Fibroblast of skin of scalp (primary cell): ENCODE measurements around the gene ARFGEF2.
"Not testable (repeated sequence)": the region's sequence is repeated elsewhere in the genome, so short reads cannot be mapped to it uniquely, and the experiment has no call there.

Experiments used
- DNase-seq: peaks from one replicate; pipeline ENCODE4 v3.0.0-alpha.2; 2013

Gene ARFGEF2

DNA sequence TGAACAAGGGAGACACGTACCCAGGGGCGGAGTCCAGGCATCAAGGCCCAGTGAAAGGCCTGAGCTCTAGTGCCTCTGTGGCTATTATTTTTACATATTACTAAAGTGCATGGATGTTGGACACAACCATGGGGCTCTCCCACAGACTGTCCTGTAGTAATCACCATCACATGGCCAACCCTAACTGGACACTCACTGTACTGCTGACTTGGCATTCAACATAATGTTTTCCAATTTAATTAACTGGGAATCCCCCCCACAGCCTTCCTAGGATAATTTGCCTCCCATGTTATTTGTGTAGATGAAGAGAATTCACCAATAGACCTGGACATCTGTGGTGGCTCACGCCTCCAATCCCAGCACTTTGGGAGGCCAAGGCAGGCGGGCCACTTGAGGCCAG is 34.5 kb downstream of the ARFGEF2 start:
- no peak for DNase-seq

GRCh38 chr20:48957053-48957481 is 35.6 kb downstream of the ARFGEF2 start:
- DNase-seq: no peak

DNA sequence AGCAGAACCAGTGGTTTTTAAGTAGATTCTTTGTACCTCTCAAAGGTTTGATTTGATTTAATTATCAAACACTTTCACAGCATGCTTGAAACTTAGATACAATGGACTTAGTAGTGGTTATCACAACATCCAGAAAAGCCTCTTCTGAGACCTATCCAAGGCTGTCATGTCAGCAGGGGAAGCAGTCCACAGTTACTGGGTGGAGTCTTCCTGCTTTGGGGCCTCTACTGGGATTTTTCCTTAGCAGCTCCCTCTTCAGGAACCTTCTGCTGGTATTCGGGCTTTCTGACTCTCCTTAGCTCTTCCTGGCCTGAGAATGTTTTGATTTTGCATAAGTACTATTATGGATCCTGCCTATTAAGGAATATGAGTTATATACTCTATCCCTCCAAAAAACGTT is 36.0 kb downstream of the ARFGEF2 start:
- no peak for DNase-seq

DNA sequence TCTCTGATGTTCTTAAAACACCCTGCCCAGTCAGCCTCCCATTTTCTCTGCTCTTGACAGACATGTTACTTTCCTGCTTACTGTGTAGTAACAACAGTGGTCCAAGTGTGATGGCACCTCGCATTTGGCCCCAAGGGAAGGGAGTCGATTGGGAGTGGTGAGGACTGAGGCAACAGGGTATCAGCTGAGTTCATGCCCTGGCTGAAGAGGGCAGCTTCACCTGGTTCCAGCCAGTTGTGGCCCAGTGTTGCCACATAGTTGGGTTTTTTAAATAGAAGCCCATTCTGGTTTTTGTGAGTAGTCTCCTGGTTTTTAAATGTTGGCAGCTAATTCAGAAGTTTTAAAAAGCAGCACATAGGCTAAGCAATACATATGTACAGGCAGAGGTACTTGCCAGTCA is 37.2 kb downstream of the ARFGEF2 start:
- DNase-seq: no peak

GRCh38 chr20:48959899-48960550 is 38.5 kb downstream of the ARFGEF2 start:
- no peak for DNase-seq

- DNase-seq: no peak
Measured at GRCh38 chr20:48962421-48962820, 40.9 kb downstream of the ARFGEF2 start.

DNA sequence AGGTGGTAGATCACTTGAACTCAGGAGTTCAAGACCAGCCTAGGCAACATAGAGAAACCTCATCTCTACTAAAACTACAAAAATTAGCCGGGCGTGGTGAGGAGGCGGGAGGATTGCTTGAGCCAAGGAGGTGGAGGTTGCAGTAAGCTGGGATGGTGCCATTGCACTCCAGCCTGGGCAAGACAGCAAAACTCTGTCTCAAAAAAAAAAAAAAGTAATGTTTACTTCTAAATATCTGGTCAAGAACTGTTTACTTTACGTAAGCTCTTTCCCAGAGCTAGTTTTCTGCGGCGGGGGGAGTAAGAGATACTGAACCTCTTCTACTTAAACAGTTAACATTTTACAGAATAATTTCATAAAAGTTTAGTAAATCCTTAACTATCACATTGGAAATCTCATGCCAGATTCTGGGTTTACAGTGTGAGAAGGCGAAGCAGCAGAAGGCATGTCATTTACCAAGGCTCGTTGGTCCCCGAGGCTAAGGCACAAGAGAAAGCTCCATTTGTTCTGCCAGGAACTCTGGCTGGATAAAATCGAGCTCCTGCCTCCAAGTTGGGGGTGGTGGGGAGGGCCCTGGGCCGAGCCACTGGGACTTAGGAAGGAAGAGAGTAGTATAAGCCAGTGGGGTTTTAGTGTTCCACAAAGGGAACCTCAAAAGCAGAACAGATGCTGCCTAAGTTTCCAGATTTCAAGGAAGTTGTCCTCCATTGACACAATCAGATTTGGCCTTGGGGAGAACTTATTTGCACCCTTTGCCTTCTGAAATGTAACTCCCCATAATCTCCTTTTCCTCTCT is 41.7 kb downstream of the ARFGEF2 start:
- DNase-seq: no peak

DNA sequence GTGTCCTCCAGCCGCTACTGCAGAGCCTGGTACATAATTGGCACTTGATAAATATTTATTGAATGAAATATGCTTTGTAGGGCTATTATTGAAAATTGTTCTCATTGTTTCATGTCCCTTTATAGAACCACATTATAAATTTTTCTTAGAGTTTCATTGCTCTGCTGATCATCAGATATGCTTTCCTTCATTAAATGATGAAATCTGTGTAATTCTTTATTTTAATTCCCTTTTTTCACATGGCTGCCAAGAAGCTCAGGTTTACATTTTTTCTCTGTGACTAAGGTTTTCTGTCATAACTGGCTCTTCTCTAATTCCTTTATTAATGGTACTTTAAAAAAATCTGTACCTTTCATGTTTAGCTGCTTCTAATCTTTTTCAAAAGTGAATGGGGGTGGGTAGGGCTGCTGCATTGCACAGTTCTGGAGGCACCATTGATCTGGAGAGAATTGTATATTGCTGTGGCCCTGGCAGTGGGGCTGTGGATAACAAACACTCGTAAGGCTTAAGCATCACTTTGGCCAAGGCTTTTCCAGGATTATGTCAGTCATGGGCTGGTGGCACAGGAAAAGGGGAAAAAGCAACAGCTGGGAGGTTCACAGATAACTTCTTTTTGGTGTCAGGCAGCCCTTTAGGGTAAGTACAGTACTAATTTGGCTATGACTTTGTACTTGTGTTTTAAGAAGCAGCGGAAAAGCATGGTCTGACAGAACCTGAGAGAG is 43.8 kb downstream of the ARFGEF2 start:
- peak; percentile 58 for DNase-seq

DNA sequence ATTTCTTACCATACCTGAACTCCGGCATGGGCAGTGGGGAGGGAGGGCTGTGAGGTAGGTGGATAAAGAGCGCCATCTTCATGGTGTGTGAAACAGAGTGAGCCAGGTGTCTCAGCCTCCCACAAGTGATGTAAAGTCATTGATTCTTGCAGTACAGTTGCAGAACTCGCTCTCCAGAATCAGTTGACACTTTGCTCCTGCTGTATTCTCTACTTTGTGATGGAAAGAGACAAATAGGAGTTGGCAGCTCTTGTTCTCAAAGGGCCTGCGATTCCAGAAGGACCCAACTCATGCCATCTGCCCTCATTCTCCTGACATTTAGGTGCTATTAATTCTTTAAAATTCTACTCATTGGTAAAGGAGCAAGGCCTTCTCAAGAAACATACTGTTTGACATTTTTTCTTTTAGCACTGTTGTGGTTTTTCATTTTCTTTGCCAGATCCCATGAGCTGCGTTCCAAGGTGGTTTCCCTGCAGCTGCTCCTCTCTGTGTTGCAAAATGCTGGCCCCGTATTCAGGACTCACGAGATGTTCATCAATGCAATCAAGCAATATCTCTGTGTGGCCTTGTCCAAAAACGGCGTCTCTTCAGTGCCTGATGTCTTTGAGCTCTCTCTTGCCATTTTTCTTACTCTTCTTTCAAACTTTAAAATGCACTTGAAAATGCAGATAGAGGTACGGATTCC is 49.3 kb downstream of the ARFGEF2 start:
- DNase-seq: no peak

- DNase-seq: no peak
Measured at GRCh38 chr20:48971956-48972355, 50.4 kb downstream of the ARFGEF2 start.

GRCh38 chr20:48972816-48973215 is 51.3 kb downstream of the ARFGEF2 start:
- no peak for DNase-seq

GRCh38 chr20:48975955-48976354 is 54.4 kb downstream of the ARFGEF2 start:
- no peak for DNase-seq

DNA sequence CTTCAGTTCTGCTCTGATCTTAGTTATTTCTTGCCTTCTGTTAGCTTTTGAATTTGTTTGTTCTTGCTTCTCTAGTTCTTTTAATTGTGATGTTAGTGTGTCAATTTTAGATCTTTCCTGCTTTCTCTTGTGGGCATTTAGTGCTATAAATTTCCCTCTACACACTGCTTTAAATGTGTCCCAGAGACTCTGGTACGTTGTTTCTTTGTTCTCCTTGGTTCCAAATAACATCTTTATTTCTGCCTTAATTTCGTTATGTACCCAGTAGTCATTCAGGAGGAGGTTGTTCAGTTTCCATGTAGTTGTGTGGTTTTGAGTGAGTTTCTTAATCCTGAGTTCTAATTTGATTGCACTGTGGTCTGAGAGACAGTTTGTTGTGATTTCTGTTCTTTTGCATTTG is 58.5 kb downstream of the ARFGEF2 start:
- DNase-seq: not testable (repeated sequence)

DNA sequence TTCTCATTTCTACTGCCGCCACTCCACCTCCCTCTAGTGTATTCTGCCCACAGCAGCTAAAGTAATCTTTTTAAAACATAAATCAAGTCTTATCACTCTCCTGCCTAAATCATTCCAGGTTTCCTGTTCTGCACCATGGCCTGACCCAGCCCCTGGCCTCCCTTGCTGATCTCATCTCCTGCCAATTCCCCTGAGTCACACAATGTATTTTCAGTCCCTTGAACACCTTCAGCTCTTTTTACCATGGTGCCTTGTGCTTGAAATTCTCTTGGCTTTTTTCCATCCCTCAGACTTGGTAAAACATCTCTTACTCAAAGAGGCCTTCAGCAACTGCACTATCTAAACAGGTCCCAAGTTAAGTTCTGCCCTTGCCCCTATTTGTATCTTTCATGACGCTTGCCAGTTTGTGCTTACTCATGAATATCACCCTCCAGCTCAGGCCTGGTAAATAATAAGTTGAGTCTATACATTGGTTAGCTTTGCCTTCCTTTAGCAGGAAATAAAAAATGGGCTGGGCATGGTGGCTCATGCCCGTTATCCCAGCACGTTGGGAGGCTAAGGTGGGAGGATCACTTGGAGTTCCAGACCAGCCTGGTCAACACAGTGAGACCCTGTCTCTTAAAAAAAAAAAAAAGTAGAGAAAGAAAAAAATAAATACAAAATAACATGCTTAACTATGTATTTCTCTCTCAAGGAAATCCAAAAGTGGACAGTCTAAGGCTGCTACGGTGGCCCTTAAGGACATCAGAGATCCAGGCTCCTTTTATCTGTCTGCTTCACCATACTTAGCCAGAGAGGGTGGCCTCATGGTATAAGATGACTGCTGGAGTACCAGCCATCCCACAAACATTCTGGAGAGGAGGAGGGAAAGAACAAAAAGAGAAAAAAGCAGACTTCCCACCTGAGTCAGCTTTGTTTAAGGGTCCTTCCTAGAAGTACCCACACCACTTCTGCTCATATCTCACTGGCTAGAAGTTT is 62.2 kb downstream of the ARFGEF2 start:
- peak; percentile 35 for DNase-seq

DNA sequence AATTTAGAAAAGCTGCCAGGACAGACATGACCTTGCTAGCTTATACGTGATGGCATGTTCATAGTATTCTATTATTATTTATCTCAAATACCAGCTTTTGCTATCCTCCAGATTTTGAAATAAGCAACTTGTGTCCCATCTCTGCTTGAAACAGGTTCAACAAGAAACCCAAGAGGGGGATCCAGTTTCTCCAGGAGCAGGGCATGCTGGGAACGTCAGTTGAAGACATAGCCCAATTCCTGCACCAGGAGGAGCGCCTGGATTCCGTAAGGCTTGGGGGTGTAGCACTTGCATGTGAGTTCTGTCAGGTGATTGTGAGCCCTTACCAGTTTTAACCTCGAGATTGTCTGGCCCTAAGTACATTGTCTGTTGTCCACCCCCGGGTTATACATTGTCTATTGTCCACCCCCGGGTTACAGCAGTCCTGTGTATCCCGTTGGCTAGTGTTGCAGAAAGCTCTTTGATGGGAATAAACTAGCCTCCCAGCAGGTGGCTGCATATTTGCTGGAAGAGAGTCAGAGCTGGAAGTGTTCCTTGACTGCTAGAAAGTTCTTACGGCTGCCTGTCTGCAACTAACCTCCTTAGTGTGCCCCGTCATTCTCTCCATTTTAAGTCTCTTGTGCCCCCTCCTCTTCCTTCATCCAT is 63.2 kb downstream of the ARFGEF2 start:
- DNase-seq: no peak

GRCh38 chr20:48986899-48987298 is 65.4 kb downstream of the ARFGEF2 start:
- DNase-seq: no peak

DNA sequence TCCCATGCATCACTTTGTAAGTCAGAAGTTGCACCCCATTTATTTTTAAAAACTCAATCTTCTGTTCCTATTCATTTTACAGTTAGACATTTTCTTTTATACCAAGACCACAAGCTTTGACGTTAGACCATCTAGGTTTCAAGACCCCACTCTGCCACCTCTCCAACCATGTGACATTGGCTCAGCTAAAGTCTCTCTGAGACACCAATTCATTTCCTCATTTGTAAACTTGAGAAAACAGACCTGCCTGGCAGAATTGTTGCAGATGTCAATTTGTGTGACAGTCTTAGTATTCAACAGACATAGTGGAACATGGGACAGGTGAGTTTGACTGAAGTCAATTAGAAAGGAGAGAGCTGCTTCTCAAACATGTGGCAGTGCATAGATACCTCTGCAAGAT is 69.0 kb downstream of the ARFGEF2 start:
- DNase-seq: no peak

DNA sequence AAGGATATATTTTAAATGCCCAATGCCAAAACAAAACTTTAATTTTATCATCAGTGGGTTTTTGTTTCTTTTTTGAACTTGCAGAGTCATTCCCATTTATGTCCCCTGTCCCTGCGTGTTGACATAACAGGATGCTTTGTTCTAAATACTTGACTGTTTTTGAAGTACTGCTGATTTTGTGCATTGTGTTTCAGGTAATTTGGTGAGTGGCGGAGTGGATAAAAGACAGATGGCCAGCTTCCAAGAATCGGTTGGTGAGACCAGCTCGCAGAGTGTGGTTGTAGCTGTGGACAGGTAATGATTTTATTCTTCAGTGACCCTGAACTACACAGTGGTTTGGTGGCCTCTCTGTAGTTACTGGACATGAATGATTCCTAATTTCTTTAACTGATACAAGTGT is 74.1 kb downstream of the ARFGEF2 start:
- no peak for DNase-seq

GRCh38 chr20:48999890-49000870 is 78.7 kb downstream of the ARFGEF2 start:
- DNase-seq: no peak

GRCh38 chr20:49001741-49002140 is 80.2 kb downstream of the ARFGEF2 start:
- no peak for DNase-seq
